Keratinocyte (primary cell): ENCODE measurements around the gene SPON1. TPM values are rescaled to one million over a fixed set of nuclear protein-coding genes. Genes with fewer than 3 reads are reported as not detected.

Experiments used
- DNase-seq: peaks from one replicate; pipeline ENCODE4 v3.0.0-alpha.2; 2011; ENCODE audit warnings: low read depth, missing footprints, low spot score
- FAIRE-seq: peaks from 2 replicates; lab custom pipeline; 2011; peaks lifted over from hg19 to GRCh38; lab: Jason Lieb, UNC
- H2AFZ ChIP-seq: 2 replicates; pipeline ENCODE4 v1.6.0; 2012; ENCODE audit warnings: low read length, control low read depth, inconsistent platforms; ENCODE audit not compliant: control insufficient read depth
- H3K27ac ChIP-seq: 2 replicates; pipeline ENCODE4 v1.5.1; 2011; ENCODE audit warnings: low read length; ENCODE audit not compliant: control insufficient read depth, insufficient read depth
- H3K27me3 ChIP-seq: 3 replicates; pipeline ENCODE4 v1.6.0; 2011; ENCODE audit warnings: low read length; ENCODE audit not compliant: control insufficient read depth, insufficient read depth; ENCODE audit errors: extremely low read depth
- H3K36me3 ChIP-seq, 2 experiments: 2 replicates in 1 of 2; 3 replicates in 1 of 2; pipeline ENCODE4 v1.5.1; 2011; ENCODE audit warnings: low read length in 2 of 2, mild to moderate bottlenecking in 1 of 2; ENCODE audit not compliant: control insufficient read depth in 2 of 2, insufficient read depth in 2 of 2; ENCODE audit errors: extremely low read depth in 1 of 2
- H3K4me1 ChIP-seq: 3 replicates; pipeline ENCODE4 v1.5.1; 2011; ENCODE audit warnings: low read length; ENCODE audit not compliant: control insufficient read depth, insufficient read depth; ENCODE audit errors: extremely low read depth
- H3K4me2 ChIP-seq: 3 replicates; pipeline ENCODE4 v1.6.0; 2011; ENCODE audit warnings: low read depth, low read length; ENCODE audit not compliant: control insufficient read depth, insufficient read depth; ENCODE audit errors: extremely low read depth
- H3K4me3 ChIP-seq, 3 experiments: fragments of 200-600 bp in 1 of 3; sonication (generic) in 1 of 3; 2 replicates in 2 of 3; 3 replicates in 1 of 3; pipeline ENCODE4 v1.5.1; 2011 to 2016; ENCODE audit warnings: low read length in 3 of 3, mild to moderate bottlenecking in 3 of 3, control low read depth in 2 of 3, inconsistent platforms in 1 of 3, low read depth in 1 of 3, mixed read lengths in 1 of 3, mixed run types in 1 of 3, moderate library complexity in 1 of 3; ENCODE audit not compliant: control insufficient read depth in 2 of 3, insufficient read depth in 2 of 3; ENCODE audit errors: extremely low read depth in 1 of 3
- H3K79me2 ChIP-seq: 2 replicates; pipeline ENCODE4 v1.6.0; 2012; ENCODE audit warnings: low read length; ENCODE audit not compliant: control insufficient read depth, insufficient read depth
- H3K9ac ChIP-seq: 3 replicates; pipeline ENCODE4 v1.6.0; 2011; ENCODE audit warnings: low read length; ENCODE audit not compliant: control insufficient read depth, insufficient read depth; ENCODE audit errors: extremely low read depth
- H3K9me1 ChIP-seq: 3 replicates; pipeline ENCODE4 v1.6.0; 2011; ENCODE audit warnings: low read length; ENCODE audit not compliant: control insufficient read depth, insufficient read depth; ENCODE audit errors: extremely low read depth
- H3K9me3 ChIP-seq: 2 replicates; pipeline ENCODE4 v1.5.1; 2012; ENCODE audit warnings: low read depth, low read length; ENCODE audit not compliant: control insufficient read depth
- H4K20me1 ChIP-seq: 3 replicates; pipeline ENCODE4 v1.6.0; 2011; ENCODE audit warnings: low read length; ENCODE audit not compliant: control insufficient read depth, insufficient read depth; ENCODE audit errors: extremely low read depth
- EZH2 ChIP-seq: IDR thresholded peaks from one replicate; pipeline ENCODE4 v1.6.1; 2012; ENCODE audit warnings: inconsistent platforms, mild to moderate bottlenecking, low read length, moderate library complexity
- dilution Hi-C: fragments of 300-500 bp; cut with MboI; formaldehyde crosslinking; loops from one replicate; pipeline ENCODE4 v1.7.0; 2020; ENCODE audit warnings: low sequenced_read_pairs; ENCODE audit not compliant: extremely low pct_ligation_motif_present
- polyA plus RNA-seq, 5 experiments: library from polyadenylated mRNA; depleted of rRNA in 3 of 5; stranded (reverse) in 3 of 5; stranded (forward) in 1 of 5; unstranded in 1 of 5; fragments of >200 nt; gene quantifications; 1 replicate in 1 of 5; 2 replicates in 3 of 5; 3 replicates in 1 of 5; pipeline versions ENCODE4 v1.2.1 to v1.2.3, GENCODE V29; 2011 to 2012; ENCODE audit warnings: missing spikeins in 2 of 5, low read depth in 1 of 5, low replicate concordance in 1 of 5
- TF ChIP-seq, protein P1 (sequence below), 3 experiments: IDR thresholded peaks in 1 of 3; conservative IDR thresholded peaks in 1 of 3; optimal IDR thresholded peaks in 1 of 3; 2 replicates in 2 of 3; 3 replicates in 1 of 3; pipeline versions ENCODE3 to v1.5.1; 2011; ENCODE audit warnings: low read length in 3 of 3, mild to moderate bottlenecking in 3 of 3, moderate library complexity in 2 of 3, control low read depth in 1 of 3, inconsistent platforms in 1 of 3; ENCODE audit not compliant: insufficient read depth in 2 of 3; ENCODE audit errors: extremely low read depth in 1 of 3

The SPON1 gene
- polyA plus RNA-seq, 1 donor (not counting 4 experiments of a cell fraction or from before 2014, with no cell fraction given) = not detected

DNA sequence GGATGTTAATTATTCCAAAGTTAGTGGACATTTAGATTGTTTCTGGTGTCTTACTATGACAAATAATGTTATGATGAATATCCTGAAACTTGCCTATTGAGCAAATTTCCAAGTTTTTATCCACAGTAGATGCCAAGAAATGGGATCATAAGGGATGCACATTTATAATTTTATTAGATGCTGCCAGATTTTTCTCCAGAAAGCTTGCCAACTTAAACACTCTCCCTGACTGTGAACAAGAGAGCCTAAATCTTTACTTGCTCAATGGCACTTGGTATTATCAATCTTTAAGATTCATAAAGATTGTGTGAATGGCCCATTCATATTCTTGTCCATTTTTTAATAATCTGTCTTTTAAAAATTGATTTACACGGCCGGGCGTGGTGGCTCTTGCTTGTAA lies 82.4 kb downstream of the SPON1 start:
- Histone ChIP-seq H3K4me3 (no peak overlapping the region), H2AFZ (no peak overlapping the region), H3K4me2 (no peak overlapping the region), H3K79me2 (no peaks in the 10 kb centered on the region), H3K4me1 (no peaks in the 10 kb centered on the region), H3K9me3 (no peaks in the 10 kb centered on the region), H3K27ac (no peak overlapping the region), H3K9ac (no peak overlapping the region), H3K27me3 (peaks cover 2% of the 10 kb centered on the region), H3K9me1 (no peaks in the 10 kb centered on the region), H3K36me3 (no peaks in the 10 kb centered on the region), H4K20me1 (no peaks in the 10 kb centered on the region)
- TF ChIP-seq, protein P1, sequence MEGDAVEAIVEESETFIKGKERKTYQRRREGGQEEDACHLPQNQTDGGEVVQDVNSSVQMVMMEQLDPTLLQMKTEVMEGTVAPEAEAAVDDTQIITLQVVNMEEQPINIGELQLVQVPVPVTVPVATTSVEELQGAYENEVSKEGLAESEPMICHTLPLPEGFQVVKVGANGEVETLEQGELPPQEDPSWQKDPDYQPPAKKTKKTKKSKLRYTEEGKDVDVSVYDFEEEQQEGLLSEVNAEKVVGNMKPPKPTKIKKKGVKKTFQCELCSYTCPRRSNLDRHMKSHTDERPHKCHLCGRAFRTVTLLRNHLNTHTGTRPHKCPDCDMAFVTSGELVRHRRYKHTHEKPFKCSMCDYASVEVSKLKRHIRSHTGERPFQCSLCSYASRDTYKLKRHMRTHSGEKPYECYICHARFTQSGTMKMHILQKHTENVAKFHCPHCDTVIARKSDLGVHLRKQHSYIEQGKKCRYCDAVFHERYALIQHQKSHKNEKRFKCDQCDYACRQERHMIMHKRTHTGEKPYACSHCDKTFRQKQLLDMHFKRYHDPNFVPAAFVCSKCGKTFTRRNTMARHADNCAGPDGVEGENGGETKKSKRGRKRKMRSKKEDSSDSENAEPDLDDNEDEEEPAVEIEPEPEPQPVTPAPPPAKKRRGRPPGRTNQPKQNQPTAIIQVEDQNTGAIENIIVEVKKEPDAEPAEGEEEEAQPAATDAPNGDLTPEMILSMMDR (optimal IDR thresholded peaks at IDR 0.05 in 1 of 3, IDR thresholded peaks at IDR 0.05 in 1 of 3, conservative IDR thresholded peaks at IDR 0.05 in 1 of 3; ENCODE audit: extremely low read depth in 1 of 3, insufficient read depth in 2 of 3, low read length in 3 of 3) = no peak
- TF ChIP-seq EZH2 = no peak
- dilution Hi-C loops = no loop called here
- FAIRE-seq (no peak), DNase-seq (no peak)

DNA sequence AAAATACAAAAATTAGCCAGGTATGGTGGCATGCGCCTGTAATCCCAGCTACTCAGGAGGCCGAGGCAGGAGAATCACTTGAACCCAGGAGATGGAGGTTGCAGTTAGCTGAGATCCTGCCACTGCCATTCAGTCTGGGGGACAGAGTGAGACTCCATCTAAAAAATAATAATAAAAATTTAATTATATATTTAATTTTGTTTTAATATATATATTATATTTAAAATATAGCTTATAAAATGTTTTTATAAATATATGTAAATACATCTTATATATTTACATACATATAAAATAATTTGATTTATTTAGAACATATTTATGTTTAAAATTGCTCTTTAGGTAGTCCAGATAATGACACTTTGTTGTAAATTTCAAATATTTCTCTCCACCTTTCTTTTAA lies 82.9 kb downstream of the SPON1 start:
- no peaks in the 10 kb centered on the region for H3K4me1 ChIP-seq
- no peak overlapping the region for H3K9ac ChIP-seq
- H3K4me3 ChIP-seq = no peak overlapping the region
- DNase-seq = no peak
- TF ChIP-seq, protein P1 (optimal IDR thresholded peaks at IDR 0.05 in 1 of 3, IDR thresholded peaks at IDR 0.05 in 1 of 3, conservative IDR thresholded peaks at IDR 0.05 in 1 of 3; ENCODE audit: extremely low read depth in 1 of 3, insufficient read depth in 2 of 3, low read length in 3 of 3) = no peak
- no peak for TF ChIP-seq EZH2
- H3K79me2 ChIP-seq = no peaks in the 10 kb centered on the region
- H3K9me1 ChIP-seq = no peaks in the 10 kb centered on the region
- dilution Hi-C loops = no loop called here
- H2AFZ ChIP-seq = no peak overlapping the region
- no peak for FAIRE-seq
- no peaks in the 10 kb centered on the region for H3K36me3 ChIP-seq
- H3K27me3 ChIP-seq = peaks cover 2% of the 10 kb centered on the region
- H3K9me3 ChIP-seq = no peaks in the 10 kb centered on the region
- no peaks in the 10 kb centered on the region for H4K20me1 ChIP-seq
- H3K4me2 ChIP-seq = no peak overlapping the region
- H3K27ac ChIP-seq = no peak overlapping the region
